Fibroblast of lung (primary cell): ENCODE results near the gene CDH4. TPM values are rescaled to one million over a fixed set of nuclear protein-coding genes. Genes with fewer than 3 reads are reported as not detected.

ENCODE experiments used
- DNase-seq, 2 donors: peaks; one replicate each; pipeline versions ENCODE4 v3.0.0 to v3.0.0-alpha.2; 2010; ENCODE audit warnings: low read depth in 2 of 2
- H2AFZ ChIP-seq: 2 replicates; pipeline ENCODE4 v1.5.1; 2012; ENCODE audit warnings: low read length, control low read depth, inconsistent platforms
- H3K27ac ChIP-seq: 2 replicates; pipeline ENCODE4 v1.5.1; 2011; ENCODE audit warnings: low read length, control low read depth; ENCODE audit not compliant: insufficient read depth
- H3K27me3 ChIP-seq: 2 replicates; pipeline ENCODE4 v1.5.1; 2011; ENCODE audit warnings: mild to moderate bottlenecking, low read length; ENCODE audit not compliant: control insufficient read depth, insufficient read depth
- H3K36me3 ChIP-seq: 2 replicates; pipeline ENCODE4 v1.5.1; 2011; ENCODE audit warnings: low read length; ENCODE audit not compliant: control insufficient read depth, insufficient read depth
- H3K4me1 ChIP-seq: 2 replicates; pipeline ENCODE4 v1.5.1; 2011; ENCODE audit warnings: low read length; ENCODE audit not compliant: control insufficient read depth, insufficient read depth; ENCODE audit errors: extremely low read depth
- H3K4me2 ChIP-seq: 2 replicates; pipeline ENCODE4 v1.5.1; 2011; ENCODE audit warnings: low read length, control low read depth; ENCODE audit not compliant: insufficient read depth; ENCODE audit errors: extremely low read depth
- H3K4me3 ChIP-seq, 4 experiments: fragments of 200-600 bp in 1 of 4; sonication (generic) in 1 of 4; replicated peaks in 1 of 4; 2 replicates each; pipeline ENCODE4 v1.5.1; 2011 to 2016; ENCODE audit warnings: low read length in 4 of 4, low read depth in 3 of 4, mild to moderate bottlenecking in 3 of 4, control low read depth in 2 of 4, inconsistent platforms in 1 of 4, mixed read lengths in 1 of 4; ENCODE audit not compliant: insufficient read depth in 1 of 4; ENCODE audit errors: control extremely low read depth in 1 of 4
- H3K79me2 ChIP-seq: 2 replicates; pipeline ENCODE4 v1.5.1; 2012; ENCODE audit warnings: mild to moderate bottlenecking, low read length, inconsistent platforms; ENCODE audit not compliant: control insufficient read depth, insufficient read depth
- H3K9ac ChIP-seq: 2 replicates; pipeline ENCODE4 v1.5.1; 2011; ENCODE audit warnings: mild to moderate bottlenecking, low read length, control low read depth; ENCODE audit not compliant: insufficient read depth
- H3K9me3 ChIP-seq: 2 replicates; pipeline ENCODE4 v1.5.1; 2012; ENCODE audit warnings: low read depth, low read length; ENCODE audit not compliant: control insufficient read depth, insufficient read depth
- H4K20me1 ChIP-seq: 2 replicates; pipeline ENCODE4 v1.5.1; 2011; ENCODE audit warnings: low read length; ENCODE audit not compliant: control insufficient read depth, insufficient read depth; ENCODE audit errors: extremely low read depth
- CTCF ChIP-seq, 2 donors: IDR thresholded peaks in 1 of 2; conservative IDR thresholded peaks in 1 of 2; 1 replicate in 1 of 2; 2 replicates in 1 of 2; pipeline ENCODE4 v1.5.1; 2011 to 2012; ENCODE audit warnings: low read length in 2 of 2, control low read depth in 1 of 2, inconsistent platforms in 1 of 2, low read depth in 1 of 2, mild to moderate bottlenecking in 1 of 2
- EZH2 ChIP-seq: IDR thresholded peaks from 2 replicates; pipeline ENCODE4 v1.5.1; 2012; ENCODE audit warnings: low read length, control low read depth, mild to moderate bottlenecking; ENCODE audit errors: missing control alignments
- polyA plus RNA-seq, 2 donors: library from polyadenylated mRNA; depleted of rRNA in 1 of 2; stranded (reverse) in 1 of 2; unstranded in 1 of 2; fragments of >200 nt; gene quantifications; 2 replicates each; pipeline ENCODE4 v1.2.1, GENCODE V29; 2011 to 2012; ENCODE audit warnings: missing spikeins in 1 of 2
- total RNA-seq: library from RNA; depleted of rRNA; stranded (reverse); fragments of >200 nt; gene quantifications from 2 replicates; pipeline ENCODE4 v1.2.1, GENCODE V29; 2014

The CDH4 gene
- total and polyA plus RNA-seq, 2 donors (not counting 1 experiment from before 2014, with no cell fraction given), result 4.8 to 6.8 TPM

DNA sequence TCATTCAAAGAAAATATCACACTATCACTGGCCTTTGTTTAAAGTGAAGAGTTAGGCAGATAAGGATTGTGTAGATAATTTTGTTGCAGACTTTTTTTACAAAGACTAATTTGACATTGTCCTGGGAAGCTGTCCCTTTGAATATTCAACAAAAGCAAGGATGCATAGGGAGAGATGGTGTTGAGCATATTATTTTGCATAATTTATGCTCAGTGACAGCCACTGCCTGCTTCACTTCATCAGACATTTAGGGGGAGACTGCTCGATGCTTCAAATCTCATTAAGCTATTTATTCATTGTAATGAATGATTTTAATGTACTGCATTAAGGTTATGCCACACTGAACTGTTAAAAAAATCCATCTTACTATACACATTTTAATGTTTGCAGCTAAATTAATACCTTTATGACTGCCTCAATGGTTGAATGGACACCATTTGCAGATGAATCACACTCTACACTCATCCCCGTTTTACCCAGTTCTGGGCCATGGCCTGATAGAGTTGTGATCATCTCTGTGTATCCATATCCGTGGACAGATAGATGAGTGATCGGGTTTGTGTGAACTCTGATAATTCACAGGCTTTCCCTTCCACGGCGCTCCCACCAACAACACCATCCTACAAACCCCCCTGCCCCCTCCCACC lies 128.0 kb downstream of the CDH4 start:
- H3K4me2 ChIP-seq, result no peak overlapping the region
- no peaks in the 10 kb centered on the region for H3K27me3 ChIP-seq
- no peak overlapping the region for H3K4me3 ChIP-seq
- no peak overlapping the region for H3K9ac ChIP-seq
- no peaks in the 10 kb centered on the region for H4K20me1 ChIP-seq
- H3K4me1 ChIP-seq, result no peaks in the 10 kb centered on the region
- TF ChIP-seq EZH2 (no peak), CTCF (conservative IDR thresholded peaks at IDR 0.05 in 1 of 2, IDR thresholded peaks at IDR 0.05 in 1 of 2; ENCODE audit: low read depth in 1 of 2, low read length in 2 of 2) (no peak)
- no peak overlapping the region for H3K27ac ChIP-seq
- DNase-seq, result no peak
- H3K79me2 ChIP-seq, result peaks cover 2% of the 10 kb centered on the region
- H2AFZ ChIP-seq, result no peak overlapping the region
- no peaks in the 10 kb centered on the region for H3K9me3 ChIP-seq
- H3K36me3 ChIP-seq, result no peaks in the 10 kb centered on the region

- Histone ChIP-seq H3K27ac (no peak overlapping the region), H3K79me2 (no peaks in the 10 kb centered on the region), H4K20me1 (no peaks in the 10 kb centered on the region), H3K4me3 (no peak overlapping the region), H3K4me1 (no peaks in the 10 kb centered on the region), H3K9me3 (no peaks in the 10 kb centered on the region), H3K4me2 (no peak overlapping the region), H3K9ac (no peak overlapping the region), H2AFZ (no peak overlapping the region), H3K27me3 (no peaks in the 10 kb centered on the region), H3K36me3 (no peaks in the 10 kb centered on the region)
- TF ChIP-seq EZH2, result no peak
- TF ChIP-seq CTCF (conservative IDR thresholded peaks at IDR 0.05 in 1 of 2, IDR thresholded peaks at IDR 0.05 in 1 of 2; ENCODE audit: low read depth in 1 of 2, low read length in 2 of 2), result no peak
- DNase-seq, result no peak
Measured at GRCh38 chr20:61380545-61380915, 128.5 kb downstream of the CDH4 start.

DNA sequence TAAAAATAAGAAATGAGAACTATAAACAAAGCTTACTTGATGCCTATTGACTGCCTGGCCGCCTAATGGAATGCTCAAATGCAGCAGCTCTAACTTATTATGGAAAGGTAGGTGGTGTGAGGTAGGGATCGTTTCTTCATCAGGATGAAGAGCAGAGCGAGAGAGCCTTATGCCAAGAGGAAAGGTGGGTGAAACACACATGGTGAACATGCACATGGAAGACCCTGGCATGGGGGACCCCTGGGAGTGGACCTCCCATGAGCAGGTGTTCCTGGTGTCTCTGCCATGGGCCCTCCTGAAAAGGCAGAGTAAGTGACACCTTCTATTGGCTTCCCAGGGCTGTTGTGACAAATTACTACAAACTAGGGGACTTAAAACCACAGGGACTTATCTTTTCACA lies 130.1 kb downstream of the CDH4 start:
- H3K9ac ChIP-seq, result no peak overlapping the region
- no peaks in the 10 kb centered on the region for H3K79me2 ChIP-seq
- no peak for DNase-seq
- no peak overlapping the region for H3K27ac ChIP-seq
- no peak overlapping the region for H3K4me2 ChIP-seq
- no peak overlapping the region for H3K4me3 ChIP-seq
- no peak overlapping the region for H2AFZ ChIP-seq
- H3K9me3 ChIP-seq, result no peaks in the 10 kb centered on the region
- H3K4me1 ChIP-seq, result peaks cover 2% of the 10 kb centered on the region
- TF ChIP-seq CTCF (conservative IDR thresholded peaks at IDR 0.05 in 1 of 2, IDR thresholded peaks at IDR 0.05 in 1 of 2; ENCODE audit: low read depth in 1 of 2, low read length in 2 of 2), result no peak
- no peak for TF ChIP-seq EZH2
- H3K27me3 ChIP-seq, result no peaks in the 10 kb centered on the region
- no peaks in the 10 kb centered on the region for H3K36me3 ChIP-seq
- no peaks in the 10 kb centered on the region for H4K20me1 ChIP-seq
